C4-2B (cell line): Measurements from ENCODE around the gene SARM1.

Experiments used
- CTCF ChIP-seq: fragments of 450-650 bp; conservative IDR thresholded peaks from 2 replicates; pipeline ENCODE4 v1.5.1; 2017; ENCODE audit warnings: mild to moderate bottlenecking
- ZFX ChIP-seq: fragments of 450-650 bp; IDR thresholded peaks from 2 replicates; pipeline ENCODE4 v1.6.1; 2017

- TF ChIP-seq CTCF (no peak), ZFX (no peak)
Measured at GRCh38 chr17:28391401-28391800, 19.9 kb downstream of the SARM1 start.
